ENCODE data around the gene HMX2.
A peak's percentile ranks its signal among the peaks of the same experiment; 100 is the strongest.
"Not testable (repeated sequence)": the region's sequence is repeated elsewhere in the genome, so short reads cannot be mapped to it uniquely, and the experiment has no call there.

Gene HMX2

DNA sequence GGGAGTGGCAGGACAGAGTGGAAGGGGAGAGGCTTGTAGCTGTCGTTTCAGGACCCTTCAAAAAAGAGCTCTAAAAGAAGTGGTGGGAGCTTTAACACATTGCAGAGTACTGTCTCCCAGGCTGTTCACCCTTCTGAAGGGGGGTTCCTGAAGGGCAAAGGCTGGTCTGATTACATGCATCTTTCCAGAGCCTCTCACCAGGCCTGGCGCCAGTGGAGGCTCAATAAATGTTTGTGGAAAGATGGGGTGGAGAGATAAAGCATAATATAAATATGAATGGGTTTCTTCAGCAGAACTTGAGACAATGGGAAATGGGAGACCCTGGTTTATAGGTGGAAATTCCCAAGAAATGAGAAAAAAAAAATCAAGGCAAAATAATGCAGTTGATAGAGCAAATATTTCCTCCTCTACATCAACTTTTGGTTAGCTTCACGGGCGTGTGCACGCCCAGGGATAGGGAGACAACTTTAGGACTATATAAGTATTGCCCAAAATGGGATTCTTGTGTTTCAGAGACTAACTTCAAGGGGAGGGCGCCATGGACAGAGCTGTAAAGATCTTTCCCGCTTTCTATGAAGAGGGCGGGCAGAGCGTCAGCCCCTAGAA, 5.7 kb downstream of the HMX2 start:
- DNase-seq = no peak

DNA sequence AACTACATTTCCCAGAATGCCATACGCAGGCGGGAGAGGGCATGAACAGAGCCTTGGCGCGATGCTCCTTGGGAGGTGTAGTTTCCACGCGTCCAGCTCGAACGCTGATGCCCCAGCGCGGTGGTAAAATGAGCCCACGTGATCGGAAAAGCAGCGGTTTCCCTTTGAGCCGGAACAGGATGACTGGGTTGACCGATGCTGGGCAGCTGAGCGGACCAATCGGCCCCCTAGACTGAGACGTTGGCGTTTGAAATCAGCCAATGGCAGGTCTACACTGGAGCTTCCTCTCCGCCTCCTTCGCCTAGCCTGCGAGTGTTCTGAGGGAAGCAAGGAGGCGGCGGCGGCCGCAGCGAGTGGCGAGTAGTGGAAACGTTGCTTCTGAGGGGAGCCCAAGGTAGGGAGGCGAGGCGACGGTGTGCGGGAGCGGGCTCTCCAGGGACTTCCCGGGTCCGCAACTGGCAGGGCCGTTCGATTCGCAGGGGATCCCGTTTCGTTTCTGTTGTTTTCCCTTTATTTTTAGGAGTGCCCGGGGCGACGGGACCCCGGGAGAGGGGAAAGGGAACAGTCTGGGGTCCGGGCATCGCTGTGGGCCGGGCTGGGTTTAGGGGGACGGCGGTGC, 6.3 kb downstream of the HMX2 start, which contains the start of gene BUB3:
BUB3 (plus strand) TSS at position 311 of the 619 bp plus-strand sequence. CDS start 516 bp downstream, outside the sequence.
- peak; percentile 99 for DNase-seq

DNA sequence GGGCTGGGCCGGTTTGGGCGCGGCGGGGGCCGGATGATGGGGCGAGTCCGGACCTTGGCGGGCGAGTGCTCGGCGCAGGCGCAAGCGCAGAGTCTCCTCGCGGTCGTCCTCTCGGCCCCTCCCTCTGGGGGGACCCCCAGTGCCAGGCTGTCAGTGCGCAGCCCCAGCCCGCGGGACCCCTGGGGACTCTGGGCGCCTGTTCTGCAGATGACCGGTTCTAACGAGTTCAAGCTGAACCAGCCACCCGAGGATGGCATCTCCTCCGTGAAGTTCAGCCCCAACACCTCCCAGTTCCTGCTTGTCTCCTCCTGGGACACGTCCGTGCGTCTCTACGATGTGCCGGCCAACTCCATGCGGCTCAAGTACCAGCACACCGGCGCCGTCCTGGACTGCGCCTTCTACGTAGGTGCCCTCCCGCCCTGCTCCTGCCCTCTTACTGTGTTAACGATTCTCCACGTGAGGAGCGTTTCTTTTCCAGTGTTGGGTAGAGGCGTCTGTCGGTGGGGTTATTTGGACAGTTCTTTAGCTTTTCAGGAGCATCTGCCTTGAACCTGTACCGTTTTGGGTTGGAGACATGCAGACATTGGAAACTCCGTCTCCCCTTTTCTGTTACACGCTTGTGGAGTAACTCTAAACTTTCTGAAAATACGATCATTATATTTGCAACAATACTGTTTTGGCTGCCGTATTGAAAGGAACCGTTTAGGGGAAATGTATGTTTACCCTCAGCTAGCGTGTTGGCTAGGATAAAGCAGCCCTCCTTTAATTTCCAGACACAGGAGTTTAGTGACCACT, 7.0 kb downstream of the HMX2 start:
- peak; percentile 60 for DNase-seq

DNA sequence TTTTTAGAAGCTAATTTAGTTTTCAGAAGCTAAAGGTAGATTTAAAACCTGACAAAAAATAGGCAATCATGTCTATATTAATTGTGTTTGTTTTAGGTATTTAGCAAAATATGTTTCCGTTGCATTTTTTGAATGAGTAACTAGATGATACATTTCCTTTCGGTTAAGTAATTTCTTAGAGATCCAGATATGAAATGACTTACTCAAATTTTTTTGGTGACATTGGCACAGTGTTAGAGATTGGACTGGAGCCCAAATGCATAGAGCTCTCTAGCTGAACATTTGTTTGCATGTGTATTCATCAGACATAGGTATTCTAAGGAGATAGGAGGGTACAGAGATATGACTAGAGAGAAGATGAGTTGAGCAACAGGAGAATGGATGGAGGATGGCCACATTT, 8.1 kb downstream of the HMX2 start:
- no peak for DNase-seq

DNA sequence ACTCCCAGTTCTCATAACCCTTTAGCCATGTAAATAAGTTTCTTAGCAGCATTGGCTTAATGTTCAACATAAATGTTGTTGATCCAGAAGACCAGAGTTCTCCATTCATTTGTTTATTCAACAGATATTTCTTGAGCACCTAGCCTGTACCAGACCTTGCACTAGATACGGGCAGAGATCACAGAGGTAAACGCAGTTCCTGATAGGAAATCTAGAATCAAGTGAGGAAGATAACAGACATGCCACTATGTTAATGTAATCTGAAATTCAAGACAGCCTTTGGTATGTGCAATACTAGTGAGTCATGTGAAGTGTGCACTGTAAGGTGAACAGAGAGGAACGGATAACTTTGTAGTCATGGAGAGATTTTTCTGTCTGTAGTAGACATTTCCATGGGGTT, 9.3 kb downstream of the HMX2 start:
- no peak for DNase-seq

DNA sequence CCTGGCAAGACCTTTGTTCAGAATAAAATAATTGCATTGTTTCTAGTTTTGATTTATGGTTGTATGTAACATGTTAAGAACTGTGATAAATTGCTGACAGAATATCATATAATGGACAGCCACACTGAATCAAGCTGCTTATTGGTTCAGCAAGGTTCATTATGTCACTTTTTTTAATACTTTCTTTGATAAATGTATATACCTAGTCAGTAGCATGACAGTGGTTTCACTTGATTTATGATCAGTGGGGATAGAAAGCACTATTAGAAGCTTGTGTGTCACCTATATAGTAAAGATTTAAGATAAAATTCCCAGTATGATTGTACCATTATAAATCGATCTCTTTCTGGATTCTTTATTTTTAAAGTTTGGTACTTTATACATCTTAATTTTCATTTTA, 10.7 kb downstream of the HMX2 start:
- no peak for DNase-seq

DNA sequence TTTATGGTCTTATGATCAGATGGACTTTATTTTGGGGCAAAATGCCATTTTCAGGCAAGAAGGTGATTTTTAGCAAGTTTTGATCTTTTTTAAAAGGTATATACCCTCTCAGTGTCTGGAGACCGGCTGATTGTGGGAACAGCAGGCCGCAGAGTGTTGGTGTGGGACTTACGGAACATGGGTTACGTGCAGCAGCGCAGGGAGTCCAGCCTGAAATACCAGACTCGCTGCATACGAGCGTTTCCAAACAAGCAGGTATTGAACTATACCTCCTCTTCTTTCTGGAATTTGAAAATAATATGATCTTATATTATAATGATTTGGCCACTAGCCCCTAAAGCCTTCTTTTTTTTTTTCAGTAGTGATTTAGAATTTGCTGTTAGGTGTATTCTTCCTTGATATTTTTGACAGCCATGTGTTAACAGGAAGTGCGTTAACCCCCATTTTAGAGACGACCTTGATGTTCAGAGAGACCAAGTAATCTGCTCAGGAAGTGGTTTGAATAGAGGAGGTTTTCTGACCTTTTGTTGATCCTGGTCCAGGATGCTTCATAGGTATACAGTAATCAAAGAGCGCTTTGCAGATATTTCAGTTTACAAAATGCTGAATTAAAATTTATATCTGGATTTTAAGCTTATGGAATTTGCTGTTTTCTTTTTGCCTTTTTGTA, 12.5 kb downstream of the HMX2 start:
- no peak for DNase-seq

DNA sequence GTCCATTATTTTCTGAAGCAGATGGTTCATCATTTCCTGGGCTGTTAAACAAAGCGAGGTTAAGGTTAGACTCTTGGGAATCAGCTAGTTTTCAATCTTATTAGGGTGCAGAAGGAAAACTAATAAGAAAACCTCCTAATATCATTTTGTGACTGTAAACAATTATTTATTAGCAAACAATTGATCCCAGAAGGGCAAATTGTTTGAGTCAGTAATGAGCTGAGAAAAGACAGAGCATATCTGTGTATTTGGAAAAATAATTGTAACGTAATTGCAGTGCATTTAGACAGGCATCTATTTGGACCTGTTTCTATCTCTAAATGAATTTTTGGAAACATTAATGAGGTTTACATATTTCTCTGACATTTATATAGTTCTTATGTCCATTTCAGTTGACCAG, 16.4 kb downstream of the HMX2 start:
- DNase-seq = no peak

DNA sequence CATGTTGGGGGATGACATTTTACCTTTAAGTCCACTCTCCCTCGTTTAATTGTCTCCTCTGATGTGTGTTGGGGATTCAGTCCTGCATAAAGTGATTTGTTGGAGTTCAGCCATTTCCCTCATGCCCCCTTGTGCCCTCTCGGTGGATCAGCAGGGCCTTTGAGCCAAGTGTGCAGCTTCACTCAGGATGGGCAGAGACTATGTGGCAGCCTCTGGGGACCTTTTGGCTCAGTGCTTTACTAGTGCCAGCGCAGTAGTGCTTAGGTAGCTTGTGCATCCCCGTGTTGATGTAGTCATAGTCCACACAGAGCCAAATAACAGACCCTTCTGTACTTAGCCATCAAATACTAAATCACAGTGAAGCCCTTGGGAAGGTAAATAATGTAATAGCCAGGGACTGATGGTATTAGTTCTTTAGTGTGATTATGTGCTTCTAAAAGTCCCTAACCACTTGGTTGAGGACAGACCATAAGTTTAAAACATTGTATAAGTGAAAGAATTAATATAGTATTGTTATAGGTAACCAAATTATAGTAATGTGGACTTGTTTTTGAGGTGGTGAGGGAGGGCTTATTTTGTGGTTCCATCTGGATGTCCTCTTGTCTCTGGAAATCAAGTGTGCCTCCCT, 17.6 kb downstream of the HMX2 start:
- no peak for DNase-seq

DNA sequence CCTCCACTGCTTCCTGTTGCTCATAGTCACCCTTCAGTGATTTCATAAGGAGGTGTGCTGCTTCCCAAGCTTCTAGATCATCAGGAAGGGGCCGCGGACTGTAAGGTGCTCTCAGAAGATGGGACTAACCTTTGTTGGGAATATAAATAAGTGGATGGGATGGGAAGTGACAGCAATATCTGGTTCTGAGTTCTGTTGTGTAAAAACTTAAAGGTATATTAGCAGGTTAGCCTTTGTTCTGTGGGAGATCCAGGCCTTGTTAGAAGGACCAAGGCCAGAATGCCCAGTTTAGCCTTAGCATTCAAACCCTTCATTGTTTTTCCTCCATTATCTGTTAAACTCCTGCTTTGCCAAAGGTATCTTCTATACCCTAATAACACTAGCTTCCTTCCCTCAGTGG, 18.7 kb downstream of the HMX2 start:
- DNase-seq = no peak

DNA sequence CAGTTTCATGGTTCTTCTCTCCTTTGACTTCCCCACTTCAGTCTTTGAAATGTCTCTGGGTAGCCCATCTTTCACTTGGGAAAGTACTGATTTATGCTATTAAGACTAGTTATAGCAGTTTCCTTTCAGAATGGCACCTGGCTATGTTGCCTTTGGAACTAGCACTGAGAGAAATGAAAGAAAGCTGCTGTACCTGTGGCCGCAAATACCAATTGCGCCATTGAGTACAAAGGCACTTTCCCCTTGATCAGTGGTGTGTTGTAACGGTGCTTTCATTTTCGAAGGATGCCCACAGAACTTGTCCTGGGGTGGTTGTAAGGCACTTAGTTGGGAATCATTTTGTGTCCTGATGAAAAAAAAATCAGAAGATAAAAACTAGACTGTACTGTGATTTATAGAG, 23.0 kb downstream of the HMX2 start:
- DNase-seq = no peak

DNA sequence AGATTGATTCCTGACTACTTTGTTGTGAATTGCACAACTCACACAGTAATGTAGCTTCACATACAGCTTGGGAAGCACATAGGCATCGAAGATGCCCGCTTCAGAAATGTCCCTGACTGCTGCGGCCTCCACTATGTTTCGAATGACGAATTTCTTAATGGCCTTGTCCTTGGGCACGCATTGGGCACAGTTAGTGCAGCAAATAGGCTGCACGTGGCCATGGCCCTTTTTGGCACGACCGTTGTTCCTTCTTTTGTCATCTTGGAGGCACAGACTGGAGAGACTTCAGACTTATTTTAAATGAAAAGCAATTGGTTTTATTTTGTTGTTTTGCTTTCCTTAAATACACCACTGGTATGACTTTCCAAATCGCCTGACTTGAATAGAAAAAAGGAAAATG, 23.7 kb downstream of the HMX2 start:
- DNase-seq = not testable (repeated sequence)

DNA sequence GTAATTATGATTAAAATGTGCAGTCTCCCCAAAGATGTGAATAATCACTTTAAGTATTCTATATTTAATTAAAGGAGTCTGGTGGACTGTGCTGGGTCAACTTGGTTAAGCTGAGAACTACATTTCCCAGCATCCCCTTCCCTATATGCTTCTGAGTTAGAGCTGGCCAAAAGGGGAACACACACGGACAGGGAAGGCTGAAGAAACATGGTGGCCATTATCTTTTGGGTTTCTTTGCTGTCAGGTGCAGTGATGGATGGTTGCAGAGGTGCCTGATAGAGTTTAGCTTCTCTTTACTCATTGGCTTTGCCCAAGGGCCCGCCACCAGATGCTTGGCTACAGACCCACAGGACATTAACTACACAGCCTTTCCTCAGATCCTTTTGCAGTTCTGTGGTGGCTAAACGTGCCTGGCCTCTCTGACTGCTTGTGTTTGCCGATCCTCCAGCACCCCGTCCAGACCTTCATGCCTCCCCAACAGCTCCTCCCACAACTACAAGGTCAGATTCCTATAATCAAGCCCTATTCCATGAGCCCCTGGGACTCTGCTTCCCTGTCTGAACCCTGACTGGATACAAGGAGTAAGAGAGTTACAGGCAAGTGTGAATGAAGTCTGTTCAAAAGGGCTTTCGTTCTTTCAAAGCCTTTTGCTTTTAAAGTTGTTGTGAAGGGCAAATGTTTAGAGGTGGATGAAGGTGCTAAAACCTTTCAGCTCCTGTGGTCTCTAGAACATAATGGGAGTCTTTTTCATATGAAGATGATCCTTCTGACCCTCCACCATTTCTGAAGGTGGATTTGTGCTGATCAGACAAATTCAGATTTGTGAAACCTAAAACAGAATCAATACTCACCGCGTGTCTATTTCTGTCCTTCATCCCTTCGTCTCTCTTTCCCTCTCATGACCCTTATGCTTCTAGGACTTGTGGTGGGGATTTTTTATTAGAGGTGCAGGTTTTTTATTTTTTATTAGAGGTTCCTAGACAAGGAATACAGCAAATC, 27.8 kb downstream of the HMX2 start:
- no peak for DNase-seq

DNA sequence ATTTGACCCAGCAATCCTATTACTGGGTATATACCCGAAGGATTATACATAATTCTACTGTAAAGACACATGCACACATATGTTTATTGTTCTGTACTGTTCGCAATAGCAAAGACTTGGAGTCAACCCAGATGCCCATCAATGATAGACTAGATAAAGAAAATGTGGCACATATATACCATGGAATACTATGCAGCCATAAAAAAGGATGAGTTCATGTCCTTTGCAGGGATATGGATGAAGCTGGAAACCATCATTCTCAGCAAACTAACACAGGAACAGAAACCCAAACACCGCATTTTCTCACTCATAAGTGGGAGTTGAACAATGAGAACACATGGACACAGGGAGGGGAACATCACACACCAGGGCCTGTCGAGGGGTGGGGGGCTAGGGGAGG, 30.5 kb downstream of the HMX2 start:
- not testable (repeated sequence) for DNase-seq

DNA sequence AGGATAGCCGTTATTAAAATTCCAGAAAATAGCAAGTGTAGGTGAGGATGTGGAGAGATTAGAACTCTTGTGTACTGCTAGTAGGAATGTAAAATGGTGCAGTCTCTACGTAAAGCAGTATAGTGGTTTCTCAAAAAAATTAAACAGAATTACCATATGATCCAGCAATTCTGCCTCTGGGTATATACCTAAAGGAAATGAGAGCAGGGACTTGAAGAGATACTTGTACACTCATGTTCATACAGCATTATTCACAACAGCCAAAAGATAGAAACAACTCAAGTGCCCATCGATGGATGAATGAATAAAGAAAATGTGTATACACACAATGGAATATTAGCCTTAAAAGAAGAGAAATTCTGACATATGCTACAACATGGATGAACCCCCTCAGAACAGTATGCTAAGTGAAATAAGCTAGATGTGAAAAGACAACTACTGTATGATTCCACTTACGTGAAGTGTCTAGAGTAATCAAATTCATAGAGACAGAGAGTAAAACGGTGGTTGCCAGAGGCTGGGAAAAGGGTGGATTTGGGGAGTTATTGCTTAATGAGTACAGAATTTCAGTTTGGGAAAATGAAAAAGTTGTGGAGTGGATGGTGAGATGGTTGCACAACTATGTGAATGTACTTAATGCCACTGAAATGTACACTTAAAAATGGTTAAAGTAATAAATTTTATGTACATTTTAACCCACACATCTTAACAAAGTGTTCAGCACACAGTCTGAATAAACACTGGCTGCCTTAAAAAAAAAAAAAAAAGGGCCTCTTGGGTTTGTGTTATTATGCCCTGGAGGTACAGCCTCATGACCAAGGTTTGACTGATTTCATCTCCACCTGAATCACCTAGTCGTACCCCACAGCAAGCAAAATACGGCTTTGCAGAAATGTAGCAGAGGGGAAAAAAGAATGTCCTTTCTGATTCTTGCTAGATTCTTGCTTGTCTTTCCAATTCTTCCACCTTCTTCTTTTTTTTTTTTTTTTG, 32.5 kb downstream of the HMX2 start:
- no peak for DNase-seq

DNA sequence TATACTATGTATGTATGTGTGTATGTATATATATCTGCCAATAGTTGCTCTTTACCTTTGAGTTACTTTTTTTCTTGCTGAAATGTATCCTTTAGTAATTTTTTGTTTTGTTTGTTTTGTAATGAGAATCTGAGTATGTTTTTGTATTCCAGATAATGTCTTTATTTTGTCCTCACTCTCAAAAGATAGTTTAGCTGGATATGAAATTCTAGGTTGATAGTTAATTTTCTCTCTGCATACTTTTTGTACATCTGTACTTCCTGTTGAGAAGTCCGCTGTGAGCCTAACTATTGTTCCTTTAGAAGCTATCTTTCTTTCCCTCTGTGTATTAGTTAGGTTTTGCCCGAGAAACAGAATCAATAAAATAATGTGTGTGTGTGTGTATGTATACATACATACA, 35.8 kb downstream of the HMX2 start:
- DNase-seq = no peak

DNA sequence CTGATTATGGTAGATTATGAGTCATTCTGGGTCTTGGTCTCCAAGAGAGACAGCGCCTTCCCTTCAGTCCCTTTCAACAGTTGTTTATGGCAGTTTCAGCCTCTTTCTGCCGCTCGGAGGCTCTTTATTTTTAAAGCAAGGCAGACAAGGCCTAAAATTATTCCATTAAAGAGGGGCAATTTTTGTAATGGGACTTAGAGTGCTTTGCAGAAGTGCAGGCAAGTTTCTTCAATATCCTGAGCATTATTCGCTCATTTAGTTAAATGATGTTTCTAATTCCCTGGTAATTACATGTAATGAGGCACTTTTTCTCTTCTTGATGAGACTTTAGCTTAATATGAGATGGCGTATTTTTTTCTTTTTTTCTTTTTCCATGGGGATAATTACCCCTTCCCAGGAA, 39.8 kb downstream of the HMX2 start:
- DNase-seq = no peak

DNA sequence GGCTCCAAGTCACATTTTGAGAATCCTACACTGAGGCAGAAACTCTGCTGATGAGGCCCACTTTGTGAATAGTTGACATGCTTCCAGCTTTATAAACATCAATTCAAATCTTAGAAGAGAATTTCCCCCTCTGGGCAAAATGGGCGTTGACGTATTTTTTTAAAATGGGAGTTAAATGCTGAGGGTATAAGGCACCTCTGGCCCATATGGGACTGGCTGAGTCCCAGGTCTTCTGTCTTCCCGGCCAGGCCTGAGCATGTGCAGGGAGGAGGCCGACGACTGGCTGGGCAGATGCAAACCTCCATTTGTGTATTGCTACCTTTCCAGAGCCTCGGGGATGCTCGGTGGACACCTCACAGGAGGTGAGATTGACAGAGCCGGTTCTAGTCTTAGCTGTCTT, 44.0 kb downstream of the HMX2 start:
- no peak for DNase-seq

DNA sequence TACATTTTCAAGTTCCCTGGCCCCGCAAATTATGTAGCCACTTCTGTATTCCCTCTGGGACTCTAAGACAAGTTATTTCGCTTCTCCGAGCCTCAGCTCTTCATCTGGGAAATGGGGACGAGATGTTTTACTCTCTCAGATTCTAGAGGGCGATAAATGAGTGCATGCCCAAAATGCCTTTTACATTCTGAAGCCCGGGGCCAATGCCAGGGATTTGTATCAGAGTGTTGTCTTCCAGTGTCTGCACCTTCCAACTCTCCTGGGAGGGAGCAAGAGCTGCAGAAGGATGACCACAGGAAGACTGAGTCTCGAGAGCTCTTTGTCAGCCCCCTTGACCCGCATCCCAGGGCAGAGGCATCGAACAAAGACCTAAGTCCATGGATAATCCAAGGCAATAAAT, 46.1 kb downstream of the HMX2 start:
- no peak for DNase-seq

Data from hematopoietic multipotent progenitor cell treated with erythropoietin and hydrocortisone succinate and interleukin-3 and kit ligand, for 8 days (in vitro differentiated cells).